Measurements from ENCODE around the gene CES4A.

DNA sequence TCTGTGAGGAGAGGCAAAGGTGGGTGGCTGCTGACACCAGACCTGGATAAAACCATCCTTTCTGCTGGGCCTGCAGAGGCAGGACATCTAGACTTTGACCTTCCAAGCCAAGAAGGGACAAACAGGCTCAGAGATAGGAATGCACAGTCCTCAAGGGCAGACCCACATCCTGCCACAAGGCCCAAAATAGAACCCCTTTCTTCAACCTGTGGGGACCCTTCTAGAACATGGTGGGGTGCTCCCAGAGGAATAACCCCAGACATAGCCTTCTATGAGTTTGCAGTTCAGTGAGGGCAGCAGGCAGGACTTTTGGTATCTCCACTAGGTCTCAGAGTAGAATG is 36.8 kb downstream of the CES4A start:
- no peak for TF ChIP-seq GLIS3 (CRISPR knock-in tag; IDR thresholded peaks at IDR 0.05)
- no peak for TF ChIP-seq ZNF565 (CRISPR knock-in tag; conservative IDR thresholded peaks at IDR 0.05; ENCODE audit: low read depth)
- no peak for TF ChIP-seq ARNTL (CRISPR knock-in tag; IDR thresholded peaks at IDR 0.05; ENCODE audit: borderline replicate concordance, low read depth)
- TF ChIP-seq, protein P1, sequence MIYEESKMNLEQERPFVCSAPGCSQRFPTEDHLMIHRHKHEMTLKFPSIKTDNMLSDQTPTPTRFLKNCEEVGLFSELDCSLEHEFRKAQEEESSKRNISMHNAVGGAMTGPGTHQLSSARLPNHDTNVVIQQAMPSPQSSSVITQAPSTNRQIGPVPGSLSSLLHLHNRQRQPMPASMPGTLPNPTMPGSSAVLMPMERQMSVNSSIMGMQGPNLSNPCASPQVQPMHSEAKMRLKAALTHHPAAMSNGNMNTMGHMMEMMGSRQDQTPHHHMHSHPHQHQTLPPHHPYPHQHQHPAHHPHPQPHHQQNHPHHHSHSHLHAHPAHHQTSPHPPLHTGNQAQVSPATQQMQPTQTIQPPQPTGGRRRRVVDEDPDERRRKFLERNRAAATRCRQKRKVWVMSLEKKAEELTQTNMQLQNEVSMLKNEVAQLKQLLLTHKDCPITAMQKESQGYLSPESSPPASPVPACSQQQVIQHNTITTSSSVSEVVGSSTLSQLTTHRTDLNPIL (CRISPR knock-in tag; IDR thresholded peaks at IDR 0.05; ENCODE audit: low read depth) = no peak
- TF ChIP-seq ZNF8 (CRISPR knock-in tag; IDR thresholded peaks at IDR 0.05) = no peak
- no peak for TF ChIP-seq TCF4 (CRISPR knock-in tag; IDR thresholded peaks at IDR 0.05; ENCODE audit: borderline replicate concordance)
- no peak for TF ChIP-seq ZFP30 (CRISPR knock-in tag; IDR thresholded peaks at IDR 0.05)
